ENCODE results near the gene CCHCR1.

The CCHCR1 gene

GRCh38 chr6:31126396-31127175 is 31.0 kb downstream of the CCHCR1 start:
- DNase-seq, result no peak

GRCh38 chr6:31125586-31126363 is 31.8 kb downstream of the CCHCR1 start:
- no peak for DNase-seq

- no peak for DNase-seq
These were observed 32.4 kb downstream of the CCHCR1 start for GRCh38 chr6:31125162-31125561.

- no peak for DNase-seq
These were observed 34.6 kb downstream of the CCHCR1 start for GRCh38 chr6:31122791-31123706.

GRCh38 chr6:31121131-31121790 is 36.3 kb downstream of the CCHCR1 start:
- no peak for DNase-seq

GRCh38 chr6:31120151-31120915 is 37.3 kb downstream of the CCHCR1 start, which contains the start of gene CDSN:
Gene CDSN, minus strand, starts transcription at chr6:31120446. Its CDS starts 27 bp downstream, at chr6:31120419.
- DNase-seq, result no peak

GRCh38 chr6:31118178-31118577 is 39.4 kb downstream of the CCHCR1 start:
- no peak for DNase-seq

- DNase-seq, result no peak
These were observed 40.8 kb downstream of the CCHCR1 start for GRCh38 chr6:31116661-31117385.

GRCh38 chr6:31115941-31116560 is 41.6 kb downstream of the CCHCR1 start:
- DNase-seq, result no peak

GRCh38 chr6:31114970-31115849 is 42.4 kb downstream of the CCHCR1 start:
- no peak for DNase-seq

GRCh38 chr6:31114541-31114878 is 43.1 kb downstream of the CCHCR1 start, which contains the start of gene PSORS1C1:
Gene PSORS1C1, plus strand, starts transcription at chr6:31114800. Its CDS starts 14,833 bp downstream, at chr6:31129633.
- no peak for DNase-seq

- no peak for DNase-seq
These were observed 43.6 kb downstream of the CCHCR1 start for GRCh38 chr6:31113861-31114540.

GRCh38 chr6:31112478-31112877 is 45.1 kb downstream of the CCHCR1 start, which contains the start of gene C6orf15:
Gene C6orf15, minus strand, starts transcription at chr6:31112575. Its CDS starts 20 bp downstream, at chr6:31112555.
- DNase-seq, result no peak

- no peak for DNase-seq
These were observed 45.9 kb downstream of the CCHCR1 start for GRCh38 chr6:31111712-31112111.

- no peak for DNase-seq
These were observed 46.6 kb downstream of the CCHCR1 start for GRCh38 chr6:31110825-31111582.

- no peak for DNase-seq
These were observed 50.5 kb downstream of the CCHCR1 start for GRCh38 chr6:31107052-31107451.

- DNase-seq, result no peak
These were observed 54.5 kb downstream of the CCHCR1 start for GRCh38 chr6:31103136-31103535.

GRCh38 chr6:31098449-31098938 is 59.1 kb downstream of the CCHCR1 start:
- DNase-seq, result no peak
